SU-DHL-6 (cell line): Measurements from ENCODE around the gene GINS3.
A peak's percentile ranks its signal among the peaks of the same experiment; 100 is the strongest.

ENCODE experiments used
- H2AFZ ChIP-seq: fragments of 200-600 bp; sonication (generic); 2 replicates; pipeline ENCODE4 v1.6.1; 2014; ENCODE audit warnings: low read depth, mild to moderate bottlenecking, moderate library complexity, mixed read lengths, antibody characterized with exemption, low read length; ENCODE audit not compliant: severe bottlenecking
- H3F3A ChIP-seq: fragments of 200-600 bp; shearing (Covaris generic); 2 replicates; pipeline ENCODE4 v1.6.0; 2016; ENCODE audit warnings: antibody characterized with exemption, mild to moderate bottlenecking; ENCODE audit not compliant: insufficient read depth
- H3K27ac ChIP-seq: fragments of 200-600 bp; sonication (generic); 2 replicates; pipeline ENCODE4 v1.5.1; 2016; ENCODE audit warnings: low read depth, mild to moderate bottlenecking, low read length, moderate library complexity, mixed read lengths
- H3K27me3 ChIP-seq: fragments of 200-600 bp; sonication (generic), shearing (Covaris generic); 2 replicates; pipeline ENCODE4 v1.6.0; 2014; ENCODE audit warnings: mild to moderate bottlenecking, low read length
- H3K36me3 ChIP-seq: fragments of 200-600 bp; sonication (generic); 2 replicates; pipeline ENCODE4 v1.6.1; 2014; ENCODE audit warnings: mild to moderate bottlenecking, low read length, mixed read lengths
- H3K4me2 ChIP-seq: fragments of 300-600, 200-600 bp; shearing (Covaris generic), sonication (generic); 2 replicates; pipeline ENCODE4 v1.6.0; 2014; ENCODE audit warnings: low read length, low read depth, mild to moderate bottlenecking; ENCODE audit not compliant: poor library complexity, severe bottlenecking
- H3K4me3 ChIP-seq: fragments of 200-600 bp; sonication (generic); 2 replicates; pipeline ENCODE4 v1.5.1; 2014; ENCODE audit warnings: antibody characterized with exemption, low read length, mild to moderate bottlenecking, mixed read lengths; ENCODE audit not compliant: insufficient read depth, poor library complexity, severe bottlenecking
- H3K79me2 ChIP-seq: fragments of 200-600 bp; sonication (generic); 2 replicates; pipeline ENCODE4 v1.6.1; 2014; ENCODE audit warnings: mild to moderate bottlenecking, low read length, moderate library complexity; ENCODE audit not compliant: insufficient read depth
- H3K9ac ChIP-seq: fragments of 200-600 bp; sonication (generic); 2 replicates; pipeline ENCODE4 v1.7.0; 2014; ENCODE audit warnings: mild to moderate bottlenecking, low read length
- H3K9me2 ChIP-seq: fragments of 200-600 bp; sonication (generic); replicated peaks from 2 replicates; pipeline ENCODE4 v1.6.1; 2014; ENCODE audit warnings: low read length; ENCODE audit not compliant: insufficient read depth
- H3K9me3 ChIP-seq: fragments of 200-600 bp; sonication (generic); 2 replicates; pipeline ENCODE4 v1.6.1; 2014; ENCODE audit warnings: low read length, mixed read lengths; ENCODE audit not compliant: insufficient read depth
- H4K20me1 ChIP-seq: fragments of 200-600 bp; sonication (generic); 2 replicates; pipeline ENCODE4 v1.6.1; 2014; ENCODE audit warnings: low read depth, mild to moderate bottlenecking, antibody characterized with exemption, low read length, moderate library complexity, mixed read lengths
- EZH2phosphoT487 ChIP-seq: fragments of 200-600 bp; sonication (generic), shearing (Covaris generic); conservative IDR thresholded peaks from 2 replicates; pipeline ENCODE4 v1.6.1; 2018; ENCODE audit warnings: mild to moderate bottlenecking, antibody characterized with exemption, low read length, moderate library complexity, mixed read lengths
- TF ChIP-seq, protein P1 (sequence below): fragments of 200-600 bp; sonication (generic); IDR thresholded peaks from one replicate; pipeline ENCODE4 v1.5.1; 2017; ENCODE audit warnings: antibody characterized with exemption, mild to moderate bottlenecking, low read length, moderate library complexity; ENCODE audit not compliant: insufficient read depth, poor library complexity, severe bottlenecking

Gene GINS3

DNA sequence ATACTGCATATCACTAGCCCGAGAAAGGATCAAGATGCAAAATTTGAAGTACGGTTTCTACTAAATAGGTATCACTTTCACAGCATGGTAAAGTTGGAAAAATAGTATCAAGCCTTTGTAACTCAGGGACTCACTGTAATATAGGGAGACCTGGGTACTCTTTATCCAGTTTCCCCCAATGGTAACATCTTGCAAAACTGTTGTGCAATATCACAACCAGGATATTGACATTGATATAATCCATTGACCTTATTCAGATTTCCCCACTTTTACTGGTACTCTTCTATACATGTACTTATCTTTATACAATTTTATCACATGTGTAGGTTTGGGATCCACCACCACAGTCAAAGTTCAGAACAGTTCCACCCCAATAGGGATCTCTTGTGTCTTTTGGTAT, 20.4 kb upstream of the GINS3 start:
- Histone ChIP-seq H2AFZ (no peak overlapping the region), H3K9me3 (no peaks in the 10 kb centered on the region), H3K79me2 (no peaks in the 10 kb centered on the region), H3K9ac (no peak overlapping the region), H3K4me3 (no peak overlapping the region), H3K4me2 (peak overlapping the region; percentile 17), H3K27me3 (no peaks in the 10 kb centered on the region), H3K27ac (no peak overlapping the region), H4K20me1 (no peaks in the 10 kb centered on the region), H3F3A (no peaks in the 10 kb centered on the region), H3K9me2 (no peaks in the 10 kb centered on the region), H3K36me3 (peaks cover 3% of the 10 kb centered on the region; the same call in 1 of the 2 replicates)
- TF ChIP-seq, protein P1, sequence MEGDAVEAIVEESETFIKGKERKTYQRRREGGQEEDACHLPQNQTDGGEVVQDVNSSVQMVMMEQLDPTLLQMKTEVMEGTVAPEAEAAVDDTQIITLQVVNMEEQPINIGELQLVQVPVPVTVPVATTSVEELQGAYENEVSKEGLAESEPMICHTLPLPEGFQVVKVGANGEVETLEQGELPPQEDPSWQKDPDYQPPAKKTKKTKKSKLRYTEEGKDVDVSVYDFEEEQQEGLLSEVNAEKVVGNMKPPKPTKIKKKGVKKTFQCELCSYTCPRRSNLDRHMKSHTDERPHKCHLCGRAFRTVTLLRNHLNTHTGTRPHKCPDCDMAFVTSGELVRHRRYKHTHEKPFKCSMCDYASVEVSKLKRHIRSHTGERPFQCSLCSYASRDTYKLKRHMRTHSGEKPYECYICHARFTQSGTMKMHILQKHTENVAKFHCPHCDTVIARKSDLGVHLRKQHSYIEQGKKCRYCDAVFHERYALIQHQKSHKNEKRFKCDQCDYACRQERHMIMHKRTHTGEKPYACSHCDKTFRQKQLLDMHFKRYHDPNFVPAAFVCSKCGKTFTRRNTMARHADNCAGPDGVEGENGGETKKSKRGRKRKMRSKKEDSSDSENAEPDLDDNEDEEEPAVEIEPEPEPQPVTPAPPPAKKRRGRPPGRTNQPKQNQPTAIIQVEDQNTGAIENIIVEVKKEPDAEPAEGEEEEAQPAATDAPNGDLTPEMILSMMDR, result no peak
- TF ChIP-seq EZH2phosphoT487, result no peak

DNA sequence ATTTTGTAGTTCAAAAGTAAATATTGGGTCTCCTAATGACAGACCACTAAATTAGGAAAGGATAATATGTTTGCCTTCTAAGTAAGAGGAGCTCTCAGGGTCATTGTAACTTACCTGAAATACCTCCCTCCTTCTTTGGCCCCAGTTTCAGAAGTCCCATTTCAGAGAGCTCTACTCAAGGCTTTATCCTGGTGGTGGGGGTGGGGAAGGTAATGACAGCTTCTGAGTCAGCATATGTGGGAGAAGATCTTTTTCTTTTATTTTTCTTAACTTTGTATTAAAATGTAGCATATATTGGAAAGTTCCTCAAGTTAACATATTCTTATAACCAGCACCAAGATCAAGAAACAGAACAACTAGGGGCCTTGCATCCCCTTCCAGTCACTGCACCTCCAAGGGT, 16.9 kb upstream of the GINS3 start:
- Histone ChIP-seq H3K27ac (no peak overlapping the region), H4K20me1 (no peaks in the 10 kb centered on the region), H2AFZ (no peak overlapping the region), H3K9me3 (no peaks in the 10 kb centered on the region), H3F3A (no peaks in the 10 kb centered on the region), H3K4me2 (no peak overlapping the region), H3K36me3 (peaks cover 3% of the 10 kb centered on the region; the same call in 1 of the 2 replicates), H3K9ac (no peak overlapping the region), H3K9me2 (no peaks in the 10 kb centered on the region), H3K27me3 (no peaks in the 10 kb centered on the region), H3K4me3 (no peak overlapping the region), H3K79me2 (no peaks in the 10 kb centered on the region)
- no peak for TF ChIP-seq EZH2phosphoT487
- TF ChIP-seq, protein P1, result no peak

DNA sequence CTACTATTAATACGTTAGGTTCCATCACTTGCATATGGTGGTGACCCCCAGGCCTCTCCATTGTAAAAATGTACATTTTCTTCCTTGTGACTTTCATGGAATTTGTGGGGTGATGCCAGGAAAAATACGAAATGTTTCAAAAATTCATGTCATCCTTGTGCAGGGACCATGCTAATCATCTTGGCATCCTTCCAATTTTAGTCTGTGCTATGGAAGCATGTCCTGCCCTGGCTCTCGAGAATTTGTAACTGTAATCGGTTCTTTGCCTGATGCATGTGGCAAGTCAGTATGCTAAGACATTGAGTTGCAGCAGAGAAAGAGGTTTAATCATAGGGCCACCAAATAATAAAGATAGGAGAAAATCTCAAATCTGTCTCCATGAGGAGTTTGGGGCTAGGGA, 14.3 kb upstream of the GINS3 start:
- Histone ChIP-seq H3K27me3 (no peaks in the 10 kb centered on the region), H3K9me2 (no peaks in the 10 kb centered on the region), H2AFZ (no peak overlapping the region), H3K27ac (no peak overlapping the region), H3K9ac (no peak overlapping the region), H3K9me3 (no peaks in the 10 kb centered on the region), H3K4me2 (no peak overlapping the region), H3K79me2 (no peaks in the 10 kb centered on the region), H3K36me3 (no peaks in the 10 kb centered on the region), H3F3A (no peaks in the 10 kb centered on the region), H3K4me3 (no peak overlapping the region), H4K20me1 (no peaks in the 10 kb centered on the region)
- TF ChIP-seq EZH2phosphoT487, result no peak
- TF ChIP-seq, protein P1, result no peak
